ENCODE results near the gene IRX3. TPM values are rescaled to one million over a fixed set of nuclear protein-coding genes. Genes with fewer than 3 reads are reported as not detected.

The IRX3 gene
- total RNA-seq, 4 donors from 2014 or later: not detected

DNA sequence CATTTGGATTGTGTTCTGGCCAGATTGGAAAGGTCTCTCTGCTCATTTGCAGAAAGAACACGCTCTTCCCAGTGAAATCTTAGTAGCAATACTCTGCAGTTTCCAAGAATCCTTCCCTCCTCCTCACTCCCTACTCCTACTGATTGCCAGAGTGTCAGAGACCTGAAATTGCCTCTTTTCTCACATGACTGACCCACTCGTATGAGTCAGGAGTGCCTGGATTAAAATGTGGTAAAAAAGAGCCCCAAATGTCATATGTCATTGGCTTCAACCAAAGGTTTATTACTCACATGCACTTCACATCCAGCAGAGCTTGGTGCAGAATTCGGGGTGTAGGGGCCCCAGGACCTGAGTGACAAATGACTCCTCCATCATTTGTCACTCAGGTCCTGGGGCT lies 39.7 kb upstream of the IRX3 start:
- Histone ChIP-seq H3K9me3 (no peaks in the 10 kb centered on the region), H3K27me3 (no peaks in the 10 kb centered on the region), H3K27ac (no peak overlapping the region), H3K4me1 (no peaks in the 10 kb centered on the region), H3K36me3 (no peaks in the 10 kb centered on the region), H3K4me3 (no peak overlapping the region)
- DNase-seq: no peak
- no peak for TF ChIP-seq POLR2A (IDR thresholded peaks at IDR 0.05)
- TF ChIP-seq, protein P1, sequence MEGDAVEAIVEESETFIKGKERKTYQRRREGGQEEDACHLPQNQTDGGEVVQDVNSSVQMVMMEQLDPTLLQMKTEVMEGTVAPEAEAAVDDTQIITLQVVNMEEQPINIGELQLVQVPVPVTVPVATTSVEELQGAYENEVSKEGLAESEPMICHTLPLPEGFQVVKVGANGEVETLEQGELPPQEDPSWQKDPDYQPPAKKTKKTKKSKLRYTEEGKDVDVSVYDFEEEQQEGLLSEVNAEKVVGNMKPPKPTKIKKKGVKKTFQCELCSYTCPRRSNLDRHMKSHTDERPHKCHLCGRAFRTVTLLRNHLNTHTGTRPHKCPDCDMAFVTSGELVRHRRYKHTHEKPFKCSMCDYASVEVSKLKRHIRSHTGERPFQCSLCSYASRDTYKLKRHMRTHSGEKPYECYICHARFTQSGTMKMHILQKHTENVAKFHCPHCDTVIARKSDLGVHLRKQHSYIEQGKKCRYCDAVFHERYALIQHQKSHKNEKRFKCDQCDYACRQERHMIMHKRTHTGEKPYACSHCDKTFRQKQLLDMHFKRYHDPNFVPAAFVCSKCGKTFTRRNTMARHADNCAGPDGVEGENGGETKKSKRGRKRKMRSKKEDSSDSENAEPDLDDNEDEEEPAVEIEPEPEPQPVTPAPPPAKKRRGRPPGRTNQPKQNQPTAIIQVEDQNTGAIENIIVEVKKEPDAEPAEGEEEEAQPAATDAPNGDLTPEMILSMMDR (IDR thresholded peaks at IDR 0.05): no peak

DNA sequence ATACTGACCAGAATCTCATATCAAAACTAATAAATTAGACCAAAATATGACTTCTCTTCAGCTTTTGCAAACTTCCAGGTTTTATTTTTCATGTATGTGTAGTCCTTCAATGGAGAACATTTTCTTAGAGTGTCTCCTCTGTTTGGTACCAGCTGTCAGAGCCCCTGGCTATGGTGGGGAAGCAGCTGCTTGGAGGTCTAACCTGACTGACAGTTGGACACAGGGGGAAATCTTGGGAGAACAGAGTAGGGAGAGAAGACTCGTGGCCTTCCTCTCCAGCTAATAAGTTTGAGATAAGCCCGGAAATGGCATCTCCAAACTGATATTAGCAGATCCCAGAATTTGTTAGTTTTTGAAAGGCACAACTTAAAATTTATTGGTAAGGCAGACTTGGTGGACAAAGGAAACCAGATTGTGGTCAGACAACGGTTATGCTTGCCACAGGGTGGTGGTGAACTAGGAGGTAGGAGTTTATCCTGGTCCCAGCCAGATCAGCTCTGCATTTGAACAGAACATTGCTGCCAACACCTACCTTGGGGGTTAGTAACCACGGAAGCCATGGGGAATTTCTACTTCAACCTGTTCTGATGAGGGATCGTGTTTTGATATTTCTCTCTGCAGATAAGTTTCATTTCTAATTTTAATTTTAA lies 39.2 kb upstream of the IRX3 start:
- no peak for TF ChIP-seq POLR2A (IDR thresholded peaks at IDR 0.05)
- TF ChIP-seq, protein P1 (IDR thresholded peaks at IDR 0.05): no peak
- Histone ChIP-seq H3K27ac (no peak overlapping the region), H3K36me3 (no peaks in the 10 kb centered on the region), H3K27me3 (no peaks in the 10 kb centered on the region), H3K9me3 (no peaks in the 10 kb centered on the region), H3K4me1 (no peaks in the 10 kb centered on the region), H3K4me3 (no peak overlapping the region)
- no peak for DNase-seq

GRCh38 chr16:54324716-54325115 lies 38.1 kb upstream of the IRX3 start:
- TF ChIP-seq, protein P1 (IDR thresholded peaks at IDR 0.05): no peak
- no peak for TF ChIP-seq POLR2A (IDR thresholded peaks at IDR 0.05)
- no peaks in the 10 kb centered on the region for H3K4me1 ChIP-seq
- H3K36me3 ChIP-seq: no peaks in the 10 kb centered on the region
- H3K27ac ChIP-seq: no peak overlapping the region
- DNase-seq: no peak
- H3K9me3 ChIP-seq: no peaks in the 10 kb centered on the region
- H3K4me3 ChIP-seq: no peak overlapping the region
- H3K27me3 ChIP-seq: no peaks in the 10 kb centered on the region

DNA sequence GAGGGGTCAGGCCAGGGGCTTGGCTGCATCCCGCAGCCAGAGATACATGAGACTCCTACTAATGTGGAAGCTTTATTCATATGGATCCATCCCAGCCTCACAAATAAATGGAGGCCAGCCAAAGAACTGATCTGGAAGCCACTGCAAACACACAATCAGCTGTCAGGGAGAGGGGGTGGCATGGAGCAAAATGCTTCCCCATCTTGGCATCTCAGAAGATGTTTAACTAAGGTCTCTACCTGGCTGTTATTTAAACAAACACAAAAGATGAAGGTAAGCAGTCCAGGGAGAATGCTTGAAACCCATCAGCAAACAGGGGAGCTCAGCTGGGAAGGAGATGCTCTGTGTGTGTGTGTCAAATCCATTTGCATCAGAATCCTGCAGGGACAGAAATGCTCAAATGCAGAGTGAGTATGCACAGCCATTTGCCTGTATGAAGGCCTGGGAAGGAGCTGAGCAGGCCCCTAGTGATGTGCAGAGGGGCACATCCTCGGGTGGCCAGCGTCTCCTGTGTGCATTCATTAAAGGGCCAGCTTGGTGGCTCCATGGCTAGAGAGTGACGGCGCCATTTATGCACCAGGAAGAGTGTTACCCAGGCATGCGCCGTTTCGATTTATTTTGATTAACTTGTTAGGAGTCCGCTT lies 34.2 kb upstream of the IRX3 start:
- TF ChIP-seq, protein P1 (IDR thresholded peaks at IDR 0.05): no peak
- TF ChIP-seq POLR2A (IDR thresholded peaks at IDR 0.05): no peak
- Histone ChIP-seq H3K9me3 (no peaks in the 10 kb centered on the region), H3K4me3 (no peak overlapping the region), H3K27me3 (no peaks in the 10 kb centered on the region), H3K4me1 (no peaks in the 10 kb centered on the region), H3K36me3 (no peaks in the 10 kb centered on the region), H3K27ac (no peak overlapping the region)
- DNase-seq: no peak

DNA sequence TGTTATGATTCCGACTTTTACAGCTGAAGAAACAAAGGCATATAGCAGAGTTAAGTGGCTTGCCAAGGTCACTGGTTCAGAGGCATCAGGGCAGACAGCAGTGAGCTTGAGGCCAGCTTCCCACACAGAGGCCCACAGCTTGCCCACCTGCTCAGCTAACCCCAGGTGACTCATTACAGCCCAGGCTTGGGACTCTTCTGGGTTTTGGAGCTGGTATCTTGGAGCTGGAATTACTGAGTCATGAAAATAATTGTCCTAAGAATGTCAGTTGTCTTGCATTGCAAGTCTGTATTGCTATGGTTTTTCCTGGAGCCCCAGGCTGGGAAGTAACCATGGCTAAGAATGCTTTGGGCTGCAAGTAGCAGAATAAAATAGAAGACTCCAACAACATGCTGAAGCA lies 32.4 kb upstream of the IRX3 start:
- no peaks in the 10 kb centered on the region for H3K27me3 ChIP-seq
- H3K27ac ChIP-seq: no peak overlapping the region
- H3K4me3 ChIP-seq: no peak overlapping the region
- DNase-seq: no peak
- no peaks in the 10 kb centered on the region for H3K36me3 ChIP-seq
- no peaks in the 10 kb centered on the region for H3K4me1 ChIP-seq
- TF ChIP-seq, protein P1 (IDR thresholded peaks at IDR 0.05): no peak
- H3K9me3 ChIP-seq: no peaks in the 10 kb centered on the region

Measured in Peyer's patch (tissue), 4 donors.